Measurements from ENCODE around the gene COL18A1.

Gene COL18A1

GRCh38 chr21:45393021-45393420 lies 11.9 kb upstream of the COL18A1 start:
- Histone ChIP-seq H3K9me3 (ENCODE audit: severe bottlenecking) (no peaks in the 10 kb centered on the region), H3K27ac (ENCODE audit: poor library complexity, severe bottlenecking) (no peak overlapping the region), H3K4me3 (ENCODE audit: severe bottlenecking) (no peak overlapping the region), H3K36me3 (ENCODE audit: low read depth) (no peaks in the 10 kb centered on the region), H3K27me3 (ENCODE audit: insufficient read depth, poor library complexity, severe bottlenecking) (peaks cover 7% of the 10 kb centered on the region), H3K4me1 (ENCODE audit: insufficient read depth, poor library complexity, severe bottlenecking) (no peaks in the 10 kb centered on the region)
- ATAC-seq (ENCODE audit: low read depth) (no peak), DNase-seq (ENCODE audit: low spot score) (peak; percentile 59)
- TF ChIP-seq CTCF (IDR thresholded peaks at IDR 0.05; ENCODE audit: poor library complexity, severe bottlenecking) = no peak

GRCh38 chr21:45393833-45394638 lies 10.9 kb upstream of the COL18A1 start:
- Histone ChIP-seq H3K36me3 (ENCODE audit: low read depth) (no peaks in the 10 kb centered on the region), H3K9me3 (ENCODE audit: severe bottlenecking) (no peaks in the 10 kb centered on the region), H3K27ac (ENCODE audit: poor library complexity, severe bottlenecking) (no peak overlapping the region), H3K27me3 (ENCODE audit: insufficient read depth, poor library complexity, severe bottlenecking) (peaks cover 7% of the 10 kb centered on the region), H3K4me3 (ENCODE audit: severe bottlenecking) (no peak overlapping the region), H3K4me1 (ENCODE audit: insufficient read depth, poor library complexity, severe bottlenecking) (no peaks in the 10 kb centered on the region)
- TF ChIP-seq CTCF (IDR thresholded peaks at IDR 0.05; ENCODE audit: poor library complexity, severe bottlenecking) = no peak
- ATAC-seq (ENCODE audit: low read depth) (no peak), DNase-seq (ENCODE audit: low spot score) (peak; percentile 36)

GRCh38 chr21:45396620-45396995 lies 8.4 kb upstream of the COL18A1 start:
- ATAC-seq (ENCODE audit: low read depth) (no peak), DNase-seq (ENCODE audit: low spot score) (no peak)
- H3K27me3 ChIP-seq (ENCODE audit: insufficient read depth, poor library complexity, severe bottlenecking) = peaks cover 7% of the 10 kb centered on the region
- peaks cover 6% of the 10 kb centered on the region for H3K9me3 ChIP-seq (ENCODE audit: severe bottlenecking)
- H3K4me3 ChIP-seq (ENCODE audit: severe bottlenecking) = no peak overlapping the region
- TF ChIP-seq CTCF (IDR thresholded peaks at IDR 0.05; ENCODE audit: poor library complexity, severe bottlenecking) = no peak
- H3K4me1 ChIP-seq (ENCODE audit: insufficient read depth, poor library complexity, severe bottlenecking) = no peaks in the 10 kb centered on the region
- no peaks in the 10 kb centered on the region for H3K36me3 ChIP-seq (ENCODE audit: low read depth)
- no peak overlapping the region for H3K27ac ChIP-seq (ENCODE audit: poor library complexity, severe bottlenecking)

- Histone ChIP-seq H3K4me3 (ENCODE audit: severe bottlenecking) (no peak overlapping the region), H3K27me3 (ENCODE audit: insufficient read depth, poor library complexity, severe bottlenecking) (peaks cover 7% of the 10 kb centered on the region), H3K4me1 (ENCODE audit: insufficient read depth, poor library complexity, severe bottlenecking) (no peaks in the 10 kb centered on the region), H3K36me3 (ENCODE audit: low read depth) (no peaks in the 10 kb centered on the region), H3K9me3 (ENCODE audit: severe bottlenecking) (peaks cover 7% of the 10 kb centered on the region), H3K27ac (ENCODE audit: poor library complexity, severe bottlenecking) (no peak overlapping the region)
- DNase-seq (ENCODE audit: low spot score) (no peak), ATAC-seq (ENCODE audit: low read depth) (no peak)
- no peak for TF ChIP-seq CTCF (IDR thresholded peaks at IDR 0.05; ENCODE audit: poor library complexity, severe bottlenecking)
Measured at GRCh38 chr21:45397381-45397780, 7.6 kb upstream of the COL18A1 start.

GRCh38 chr21:45401054-45401518 lies 3.9 kb upstream of the COL18A1 start:
- peaks cover under 1% of the 10 kb centered on the region for H3K27me3 ChIP-seq (ENCODE audit: insufficient read depth, poor library complexity, severe bottlenecking)
- peaks cover 18% of the 10 kb centered on the region for H3K4me1 ChIP-seq (ENCODE audit: insufficient read depth, poor library complexity, severe bottlenecking)
- H3K27ac ChIP-seq (ENCODE audit: poor library complexity, severe bottlenecking) = no peak overlapping the region
- DNase-seq (ENCODE audit: low spot score) = no peak
- peaks cover 7% of the 10 kb centered on the region for H3K9me3 ChIP-seq (ENCODE audit: severe bottlenecking)
- no peak for TF ChIP-seq CTCF (IDR thresholded peaks at IDR 0.05; ENCODE audit: poor library complexity, severe bottlenecking)
- no peaks in the 10 kb centered on the region for H3K36me3 ChIP-seq (ENCODE audit: low read depth)
- ATAC-seq (ENCODE audit: low read depth) = no peak
- H3K4me3 ChIP-seq (ENCODE audit: severe bottlenecking) = no peak overlapping the region
